GM21367 (cell line): Measurements from ENCODE around the gene AARSD1.
"Not testable (repeated sequence)": the region's sequence is repeated elsewhere in the genome, so short reads cannot be mapped to it uniquely, and the experiment has no call there.

Experiments
- ATAC-seq: cut with Tn5 transposase; IDR thresholded peaks from one replicate; pipeline ENCODE4 v1.9.1; 2021; ENCODE audit not compliant: unreplicated experiment

AARSD1 gene

GRCh38 chr17:42964161-42964932 is at the start of gene AARSD1:
TSS of gene AARSD1 (minus strand) at chr17:42964454. CDS start at chr17:42964440, 14 bp downstream.
- ATAC-seq = peak; percentile 77

GRCh38 chr17:43013296-43013695 is 49.0 kb upstream of the AARSD1 start:
- ATAC-seq = no peak

GRCh38 chr17:43011728-43012472 is 47.6 kb upstream of the AARSD1 start:
- no peak for ATAC-seq

- ATAC-seq = no peak
These were observed 46.5 kb upstream of the AARSD1 start for GRCh38 chr17:43010667-43011308.

- no peak for ATAC-seq
These were observed 42.6 kb upstream of the AARSD1 start, which contains the start of gene IFI35 for GRCh38 chr17:43006639-43007551. TSS of gene IFI35 (plus strand) at chr17:43006784. CDS start at chr17:43006948, 164 bp downstream.

GRCh38 chr17:43003542-43004172 is 39.4 kb upstream of the AARSD1 start:
- ATAC-seq = no peak

- ATAC-seq = not testable (repeated sequence)
These were observed 36.6 kb upstream of the AARSD1 start for GRCh38 chr17:43000894-43001293.

- no peak for ATAC-seq
These were observed 34.8 kb upstream of the AARSD1 start for GRCh38 chr17:42999003-42999525.

GRCh38 chr17:42997984-42998938 is 34.0 kb upstream of the AARSD1 start, which contains the start of gene RPL27:
TSS of gene RPL27 (plus strand) at chr17:42998419. CDS start at chr17:42998751, 332 bp downstream.
- peak; percentile 79 for ATAC-seq

- no peak for ATAC-seq
These were observed 33.2 kb upstream of the AARSD1 start for GRCh38 chr17:42997390-42997983.

- not testable (repeated sequence) for ATAC-seq
These were observed 29.7 kb upstream of the AARSD1 start for GRCh38 chr17:42993913-42994312.

GRCh38 chr17:42992872-42993271 is 28.6 kb upstream of the AARSD1 start:
- ATAC-seq = no peak

GRCh38 chr17:42991471-42991870 is 27.2 kb upstream of the AARSD1 start:
- ATAC-seq = no peak

GRCh38 chr17:42989726-42990652 is 25.7 kb upstream of the AARSD1 start:
- no peak for ATAC-seq

- no peak for ATAC-seq
These were observed 24.9 kb upstream of the AARSD1 start for GRCh38 chr17:42989141-42989540.

GRCh38 chr17:42985225-42985624 is 21.0 kb upstream of the AARSD1 start:
- peak; percentile 39 for ATAC-seq

- ATAC-seq = no peak
These were observed 18.0 kb upstream of the AARSD1 start for GRCh38 chr17:42982266-42982665.
